ENCODE results near the gene TRIM47. TPM values are rescaled to one million over a fixed set of nuclear protein-coding genes. Genes with fewer than 3 reads are reported as not detected.
"Not testable (repeated sequence)": the region's sequence is repeated elsewhere in the genome, so short reads cannot be mapped to it uniquely, and the experiment has no call there.

TRIM47 gene
- total and polyA plus RNA-seq, 7 donors = 8.4 to 17.1 (median 10.9) TPM

GRCh38 chr17:75864448-75864871 lies 13.9 kb downstream of the TRIM47 start:
- TF ChIP-seq CTCF (IDR thresholded peaks at IDR 0.05) = no peak
- ATAC-seq (peak; percentile 28 to 78 (median 56)), DNase-seq (peak; percentile 74 to 86)
- intact Hi-C loops (cut with DNase I) = no loop called here
- peak overlapping the region; percentile 41 for H3K27ac ChIP-seq
- H3K4me1 ChIP-seq = peaks cover 5% of the 10 kb centered on the region
- no peak overlapping the region for H3K4me3 ChIP-seq
- 31 to 36% (median 34%) methylated on average over 8 of the region's 8 CpGs for WGBS, 3 donors
- no peaks in the 10 kb centered on the region for H3K9me3 ChIP-seq
- no peaks in the 10 kb centered on the region for H3K36me3 ChIP-seq (ENCODE audit: insufficient read depth in 1 of 2, low read depth in 1 of 2)
- no peaks in the 10 kb centered on the region for H3K27me3 ChIP-seq (ENCODE audit: insufficient read depth in 3 of 3, low read length in 2 of 3)

- H3K9me3 ChIP-seq = no peaks in the 10 kb centered on the region
- no peaks in the 10 kb centered on the region for H3K4me1 ChIP-seq
- 76 to 87% (median 79%) methylated on average over 9 of the region's 9 CpGs for WGBS, 3 donors
- H3K27ac ChIP-seq = no peak overlapping the region
- H3K27me3 ChIP-seq (ENCODE audit: insufficient read depth in 3 of 3, low read length in 2 of 3) = no peaks in the 10 kb centered on the region
- intact Hi-C loops (cut with DNase I) = no loop called here
- no peak for DNase-seq
- H3K4me3 ChIP-seq = no peak overlapping the region
- H3K36me3 ChIP-seq (ENCODE audit: insufficient read depth in 1 of 2, low read depth in 1 of 2) = no peaks in the 10 kb centered on the region
- TF ChIP-seq CTCF (IDR thresholded peaks at IDR 0.05) = no peak
- ATAC-seq = no peak
Measured at GRCh38 chr17:75861927-75862317, 16.5 kb downstream of the TRIM47 start.

- intact Hi-C loops (cut with DNase I) = loop anchor here in 1 of 2 donors (5.0 kb wide), 1 partner anchor 33 kb away; no protein-coding TSS in a partner anchor
- not testable (repeated sequence) for H3K9me3 ChIP-seq; H3K27ac ChIP-seq; H3K36me3 ChIP-seq (ENCODE audit: insufficient read depth in 1 of 2, low read depth in 1 of 2); H3K4me1 ChIP-seq; ATAC-seq; DNase-seq; H3K27me3 ChIP-seq (ENCODE audit: insufficient read depth in 3 of 3, low read length in 2 of 3); H3K4me3 ChIP-seq
- WGBS, 3 donors = 80 to 89% (median 87%) methylated on average over 10 of the region's 10 CpGs
Measured at GRCh38 chr17:75859358-75859757, 19.0 kb downstream of the TRIM47 start.

GRCh38 chr17:75856062-75856756 lies 22.2 kb downstream of the TRIM47 start:
- H3K27me3 ChIP-seq (ENCODE audit: insufficient read depth in 3 of 3, low read length in 2 of 3) = no peaks in the 10 kb centered on the region
- H3K36me3 ChIP-seq (ENCODE audit: insufficient read depth in 1 of 2, low read depth in 1 of 2) = peaks cover 0 to 14% of the 10 kb centered on the region in 2 donors
- peaks cover 35% of the 10 kb centered on the region for H3K4me1 ChIP-seq
- DNase-seq (no peak), ATAC-seq (peak in 1 of 4 donors; percentile 45)
- no peaks in the 10 kb centered on the region for H3K9me3 ChIP-seq
- peak overlapping the region; percentile 86 for H3K4me3 ChIP-seq
- H3K27ac ChIP-seq = peak overlapping the region; percentile 98
- no peak for TF ChIP-seq CTCF (IDR thresholded peaks at IDR 0.05)
- intact Hi-C loops (cut with DNase I) = loop anchor here in 1 of 2 donors (5.0 kb wide), 1 partner anchor 36 kb away; no protein-coding TSS in a partner anchor
- 2 to 3% (median 3%) methylated on average over 20 to 24 of the region's 24 CpGs for WGBS, 3 donors

GRCh38 chr17:75855310-75856061 lies 22.9 kb downstream of the TRIM47 start, which contains the start of gene WBP2:
WBP2 (minus strand) TSS chr17:75855335; CDS start chr17:75855297, 38 bp downstream.
- DNase-seq = peak; percentile 98 to 99
- Histone ChIP-seq H3K9me3 (no peaks in the 10 kb centered on the region), H3K4me3 (peak within 1 kb of the TSS; percentile 86), H3K4me1 (peaks cover 42% of the 10 kb centered on the region), H3K36me3 (ENCODE audit: insufficient read depth in 1 of 2, low read depth in 1 of 2) (peaks cover 0 to 21% of the 10 kb centered on the region in 2 donors), H3K27ac (peak within 1 kb of the TSS; percentile 98), H3K27me3 (ENCODE audit: insufficient read depth in 3 of 3, low read length in 2 of 3) (no peaks in the 10 kb centered on the region)
- TF ChIP-seq CTCF (IDR thresholded peaks at IDR 0.05) = peak; percentile 39
- WGBS, 3 donors = 0% methylated on average over 45 to 58 of the region's 58 CpGs
- peak; percentile 82 to 87 (median 84) for ATAC-seq
- intact Hi-C loops (cut with DNase I) = loop anchor here (2.0 to 5.0 kb wide), 3 partner anchors 21 to 41 kb away; partner anchors contain the start of gene TRIM65 (in 1 of the 2)
